CMK (cell line): Measurements from ENCODE around the gene WIF1.

Source experiments
- DNase-seq: peaks from one replicate; pipeline ENCODE4 v3.0.0-alpha.2; 2010; ENCODE audit warnings: low read depth

Gene WIF1

GRCh38 chr12:65022421-65022820, 98.7 kb downstream of the WIF1 start:
- DNase-seq = no peak

- DNase-seq = no peak
Observed at GRCh38 chr12:65019696-65020234, 101.3 kb downstream of the WIF1 start.

GRCh38 chr12:65016881-65017650, 104.0 kb downstream of the WIF1 start:
- no peak for DNase-seq

- DNase-seq = no peak
Observed at GRCh38 chr12:65015850-65016249, 105.3 kb downstream of the WIF1 start.

- DNase-seq = no peak
Observed at GRCh38 chr12:65014504-65015271, 106.4 kb downstream of the WIF1 start.

- no peak for DNase-seq
Observed at GRCh38 chr12:65010437-65010836, 110.7 kb downstream of the WIF1 start.

GRCh38 chr12:65005716-65006115, 115.4 kb downstream of the WIF1 start:
- no peak for DNase-seq

GRCh38 chr12:65004270-65004669, 116.8 kb downstream of the WIF1 start:
- no peak for DNase-seq
